H1 (cell line): Measurements from ENCODE around the gene CSNK1G3. TPM values are rescaled to one million over a fixed set of nuclear protein-coding genes. Genes with fewer than 3 reads are reported as not detected.

Source experiments
- CHD7 ChIP-seq: fragments of 300-600 bp; sonication (generic); IDR thresholded peaks from 2 replicates; pipeline ENCODE4 v1.7.1; 2012; ENCODE audit warnings: low read length, moderate library complexity, mild to moderate bottlenecking, inconsistent platforms; ENCODE audit not compliant: insufficient replicate concordance
- polyA plus RNA-seq, 7 experiments: library from polyadenylated mRNA; depleted of rRNA in 3 of 7; stranded (reverse) in 5 of 7; unstranded in 2 of 7; fragments of >200 nt in 5 of 7; fragments of 200-250 nt in 2 of 7; gene quantifications; 1 replicate in 5 of 7; 2 replicates in 1 of 7; 4 replicates in 1 of 7; pipeline versions ENCODE4 v1.2.1 to v1.2.3, GENCODE V29; 2011 to 2013; ENCODE audit warnings: missing spikeins in 2 of 7, mixed read lengths in 2 of 7
- total RNA-seq: library from RNA; stranded (reverse); fragmentation: NEBNext Ultra II Directional; extraction: Animal tissue kit (Norgen Biotek cat#: 25700); gene quantifications from 2 replicates; pipeline ENCODE4 v1.2.1, GENCODE V29; 2021

Gene CSNK1G3
- total and polyA plus RNA-seq, 2 of the 8 experiments (the other 6 are each of a cell fraction or from before 2014, with no cell fraction given): 10.6 to 58.9 TPM

DNA sequence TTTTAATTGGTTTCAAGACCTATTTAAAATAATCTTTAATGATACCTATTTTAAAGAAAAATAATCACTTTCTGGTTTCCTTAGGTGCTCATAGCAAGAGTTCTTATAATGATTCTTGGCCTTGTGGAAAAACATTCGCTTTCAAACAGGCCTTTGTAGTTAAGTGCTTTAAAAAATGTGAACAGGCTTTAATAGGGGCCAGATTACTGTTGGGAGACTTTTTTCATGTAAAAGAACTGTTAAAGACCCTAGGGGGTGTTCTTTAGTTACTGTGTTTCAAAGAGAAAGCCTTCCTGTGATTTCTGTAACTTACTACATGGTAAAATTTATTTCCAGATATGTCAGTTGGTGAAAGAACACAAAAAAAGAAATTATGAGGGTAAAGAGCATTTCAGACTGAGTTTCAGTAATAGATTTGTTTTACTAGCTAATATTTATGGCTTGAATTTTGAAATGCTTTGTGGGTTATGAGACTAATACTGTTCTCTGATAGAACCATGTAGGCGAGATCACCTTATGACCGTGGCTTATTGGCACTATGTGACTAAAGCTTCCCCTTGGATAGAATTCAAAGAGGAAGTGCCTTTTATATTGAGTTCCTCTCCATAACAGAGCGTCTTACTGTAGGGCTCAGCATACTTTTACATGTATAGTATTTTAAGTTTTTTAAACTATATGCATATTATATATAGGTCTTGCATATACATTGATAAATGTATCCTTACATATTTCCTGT lies 70.7 kb downstream of the CSNK1G3 start (continued):
- TF ChIP-seq CHD7: peak; percentile 74
